HEK293 (cell line): Measurements from ENCODE around the gene DPF3.

Source experiments
- CTCF ChIA-PET: fragments of 350-600 bp; formaldehyde crosslinking; extraction: SDS; loops from one replicate; lab custom pipeline; 2021; ENCODE audit warnings: antibody characterized with exemption; lab: Yijun Ruan, JAX
- POLR2A ChIA-PET: fragments of 300-600 bp; formaldehyde crosslinking; extraction: SDS; loops from one replicate; lab custom pipeline; 2020; ENCODE audit warnings: antibody characterized with exemption, inconsistent platforms; lab: Yijun Ruan, JAX
- H3K27ac ChIP-seq: fragments of 200-500 bp; sonication (Bioruptor generic); 2 replicates; pipeline ENCODE4 v1.5.1; 2014; ENCODE audit warnings: low read depth, low read length, control low read depth, inconsistent platforms; ENCODE audit errors: extremely low read depth
- H3K36me3 ChIP-seq, 2 experiments: fragments of 200-500 bp in 1 of 2; sonication (Bioruptor generic) in 1 of 2; 1 replicate in 1 of 2; 2 replicates in 1 of 2; pipeline ENCODE4 v1.5.1; 2014 to 2017; ENCODE audit warnings: inconsistent platforms in 2 of 2, low read length in 2 of 2; ENCODE audit not compliant: control insufficient read depth in 2 of 2, insufficient read depth in 1 of 2
- H3K4me1 ChIP-seq: fragments of 200-500 bp; sonication (Bioruptor generic); 2 replicates; pipeline ENCODE4 v1.5.1; 2014; ENCODE audit warnings: mild to moderate bottlenecking, low read length, inconsistent platforms; ENCODE audit not compliant: control insufficient read depth, insufficient read depth
- H3K4me3 ChIP-seq: 2 replicates; pipeline ENCODE4 v1.5.1; 2011; ENCODE audit warnings: low read depth, mild to moderate bottlenecking, control low read depth, low read length, moderate library complexity
- H3K9me3 ChIP-seq: fragments of 200-500 bp; sonication (Bioruptor generic); 2 replicates; pipeline ENCODE4 v1.5.1; 2014; ENCODE audit warnings: low read depth, low read length, inconsistent platforms; ENCODE audit not compliant: control insufficient read depth, insufficient read depth
- SCRT2 ChIP-seq: fragments of 450-650 bp; formaldehyde crosslinking; IDR thresholded peaks from 2 replicates; pipeline ENCODE4 v1.5.1; 2016; ENCODE audit warnings: missing biosample characterization, missing genetic modification characterization
- ZBTB20 ChIP-seq: fragments of 450-650 bp; formaldehyde crosslinking; IDR thresholded peaks from 2 replicates; pipeline ENCODE4 v1.5.1; 2016; ENCODE audit warnings: missing biosample characterization, missing genetic modification characterization
- ZNF341 ChIP-seq: fragments of 450-650 bp; formaldehyde crosslinking; IDR thresholded peaks from 2 replicates; pipeline ENCODE4; 2016; ENCODE audit warnings: low read depth, missing biosample characterization, missing genetic modification characterization
- ZNF394 ChIP-seq: fragments of 450-650 bp; formaldehyde crosslinking; IDR thresholded peaks from 2 replicates; pipeline ENCODE4 v1.5.1; 2016; ENCODE audit warnings: missing biosample characterization, missing genetic modification characterization, mild to moderate bottlenecking, moderate library complexity, borderline replicate concordance
- ZNF510 ChIP-seq: fragments of 450-650 bp; formaldehyde crosslinking; IDR thresholded peaks from 2 replicates; pipeline ENCODE4 v1.5.1; 2018; ENCODE audit warnings: mild to moderate bottlenecking, missing genetic modification characterization, missing biosample characterization; ENCODE audit not compliant: insufficient replicate concordance
- ZNF561 ChIP-seq: fragments of 450-650 bp; IDR thresholded peaks from 2 replicates; pipeline ENCODE4 v1.5.1; 2018; ENCODE audit warnings: missing biosample characterization, missing genetic modification characterization, borderline replicate concordance
- ZNF654 ChIP-seq: fragments of 450-650 bp; formaldehyde crosslinking; IDR thresholded peaks from 2 replicates; pipeline ENCODE4 v1.5.1; 2016; ENCODE audit warnings: low read depth, missing biosample characterization, missing genetic modification characterization
- ZNF677 ChIP-seq: fragments of 450-650 bp; IDR thresholded peaks from 2 replicates; pipeline ENCODE4 v1.5.0; 2018; ENCODE audit warnings: missing biosample characterization, mild to moderate bottlenecking, missing genetic modification characterization, moderate library complexity
- ZNF843 ChIP-seq: fragments of 450-650 bp; formaldehyde crosslinking; IDR thresholded peaks from 2 replicates; pipeline ENCODE4 v1.5.1; 2016; ENCODE audit warnings: missing biosample characterization, missing genetic modification characterization
- ZSCAN30 ChIP-seq: fragments of 450-650 bp; IDR thresholded peaks from 2 replicates; pipeline ENCODE4 v1.5.1; 2018; ENCODE audit warnings: missing biosample characterization, mild to moderate bottlenecking, missing genetic modification characterization, moderate library complexity
- TF ChIP-seq, protein P1 (sequence below): fragments of 450-650 bp; formaldehyde crosslinking; IDR thresholded peaks from 2 replicates; pipeline ENCODE4 v1.5.1; 2017; ENCODE audit warnings: missing biosample characterization, missing genetic modification characterization
- TF ChIP-seq, protein P2 (sequence below): fragments of 450-650 bp; formaldehyde crosslinking; IDR thresholded peaks from 2 replicates; pipeline ENCODE4 v1.5.1; 2016; ENCODE audit warnings: missing biosample characterization, missing genetic modification characterization
- TF ChIP-seq, protein P3 (sequence below): fragments of 450-650 bp; formaldehyde crosslinking; IDR thresholded peaks from 2 replicates; pipeline ENCODE4 v1.5.1; 2016; ENCODE audit warnings: missing biosample characterization, missing genetic modification characterization, borderline replicate concordance
- TF ChIP-seq, protein P4 (sequence below): fragments of 450-650 bp; formaldehyde crosslinking; IDR thresholded peaks from 2 replicates; pipeline ENCODE4 v1.5.1; 2016; ENCODE audit warnings: missing biosample characterization, missing genetic modification characterization, low read depth

DPF3 gene

DNA sequence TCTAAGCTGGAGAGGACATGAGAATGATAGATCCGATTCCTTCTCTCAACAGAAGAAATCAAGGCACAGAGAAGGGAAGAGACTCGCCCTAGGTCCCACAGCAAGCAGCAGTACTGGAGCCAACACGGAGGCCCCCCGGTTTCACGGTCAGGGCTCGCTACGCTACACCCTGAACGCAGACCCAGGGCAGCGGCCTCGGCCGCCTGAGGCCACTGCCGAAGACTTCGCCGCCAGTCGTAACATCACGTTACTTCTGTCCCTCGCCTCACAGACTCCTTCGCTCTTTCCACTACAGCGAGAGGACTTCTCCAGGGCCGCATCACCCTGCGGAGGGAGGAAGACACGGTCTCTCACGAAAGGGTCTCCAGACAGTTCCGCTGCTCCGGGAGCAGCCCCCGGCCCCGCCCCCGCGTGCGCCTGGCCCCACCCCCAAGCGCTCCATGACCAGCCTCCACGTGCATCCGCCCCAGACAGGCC is 32.0 kb upstream of the DPF3 start (continued):
- TF ChIP-seq, protein P1, sequence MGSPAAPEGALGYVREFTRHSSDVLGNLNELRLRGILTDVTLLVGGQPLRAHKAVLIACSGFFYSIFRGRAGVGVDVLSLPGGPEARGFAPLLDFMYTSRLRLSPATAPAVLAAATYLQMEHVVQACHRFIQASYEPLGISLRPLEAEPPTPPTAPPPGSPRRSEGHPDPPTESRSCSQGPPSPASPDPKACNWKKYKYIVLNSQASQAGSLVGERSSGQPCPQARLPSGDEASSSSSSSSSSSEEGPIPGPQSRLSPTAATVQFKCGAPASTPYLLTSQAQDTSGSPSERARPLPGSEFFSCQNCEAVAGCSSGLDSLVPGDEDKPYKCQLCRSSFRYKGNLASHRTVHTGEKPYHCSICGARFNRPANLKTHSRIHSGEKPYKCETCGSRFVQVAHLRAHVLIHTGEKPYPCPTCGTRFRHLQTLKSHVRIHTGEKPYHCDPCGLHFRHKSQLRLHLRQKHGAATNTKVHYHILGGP (tag by site-specific recombination), result no peak
- TF ChIP-seq ZSCAN30, result 0 out of 2 replicates have a peak, but pooled peaks have one; percentile 15
- TF ChIP-seq ZNF654, result no peak
- TF ChIP-seq ZNF561 (tag by site-specific recombination), result no peak
- TF ChIP-seq, protein P2, sequence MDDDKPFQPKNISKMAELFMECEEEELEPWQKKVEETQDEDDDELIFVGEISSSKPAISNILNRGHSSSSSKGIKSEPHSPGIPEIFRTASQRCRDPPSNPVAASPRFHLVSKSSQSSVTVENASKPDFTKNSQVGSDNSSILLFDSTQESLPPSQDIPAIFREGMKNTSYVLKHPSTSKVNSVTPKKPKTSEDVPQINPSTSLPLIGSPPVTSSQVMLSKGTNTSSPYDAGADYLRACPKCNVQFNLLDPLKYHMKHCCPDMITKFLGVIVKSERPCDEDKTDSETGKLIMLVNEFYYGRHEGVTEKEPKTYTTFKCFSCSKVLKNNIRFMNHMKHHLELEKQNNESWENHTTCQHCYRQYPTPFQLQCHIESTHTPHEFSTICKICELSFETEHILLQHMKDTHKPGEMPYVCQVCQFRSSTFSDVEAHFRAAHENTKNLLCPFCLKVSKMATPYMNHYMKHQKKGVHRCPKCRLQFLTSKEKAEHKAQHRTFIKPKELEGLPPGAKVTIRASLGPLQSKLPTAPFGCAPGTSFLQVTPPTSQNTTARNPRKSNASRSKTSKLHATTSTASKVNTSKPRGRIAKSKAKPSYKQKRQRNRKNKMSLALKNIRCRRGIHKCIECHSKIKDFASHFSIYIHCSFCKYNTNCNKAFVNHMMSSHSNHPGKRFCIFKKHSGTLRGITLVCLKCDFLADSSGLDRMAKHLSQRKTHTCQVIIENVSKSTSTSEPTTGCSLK (tag by site-specific recombination), result no peak
- TF ChIP-seq ZNF341 (tag by site-specific recombination), result peak; percentile 46; the same call in 1 of the 2 replicates
- TF ChIP-seq ZNF510, result no peak
- peak; percentile 84 for TF ChIP-seq ZNF394 (tag by site-specific recombination)

DNA sequence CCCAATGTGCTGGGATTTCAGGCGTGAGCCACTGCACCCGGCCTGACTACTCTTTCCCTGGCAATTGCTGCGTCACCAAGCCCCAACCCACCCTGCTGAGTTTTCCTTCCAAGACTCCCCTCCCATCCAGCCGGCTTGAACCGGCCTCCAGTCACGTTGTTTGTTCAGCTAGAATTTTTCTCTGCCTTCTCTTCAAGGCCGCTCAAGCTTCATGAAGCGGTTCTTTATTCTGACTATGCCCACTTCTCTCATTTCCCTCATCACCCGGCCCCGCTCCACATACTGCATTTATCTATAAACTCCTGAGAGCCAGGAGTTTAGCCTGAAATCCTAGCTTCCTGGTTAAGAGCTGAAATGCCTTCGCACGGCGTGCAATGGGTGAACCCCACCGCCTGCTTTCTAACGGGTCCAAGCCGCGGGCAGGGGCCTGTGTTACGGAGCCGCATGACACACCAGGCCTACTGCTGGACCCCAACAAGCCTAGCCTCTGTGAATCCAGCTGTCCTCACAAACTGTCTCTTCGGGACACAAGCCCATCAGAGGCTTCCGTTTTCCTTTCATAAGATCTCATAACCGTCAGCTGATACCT is 31.4 kb upstream of the DPF3 start:
- CTCF ChIA-PET, result interaction anchor here (0.6 to 1.7 kb wide), 3 partner anchors 20 to 364 kb away, joined by 3 to 7 read pairs (median 3); no protein-coding TSS in a partner anchor
- POLR2A ChIA-PET, result interaction anchor here (1.8 kb wide), 1 partner anchor 133 kb away, joined by 4 read pairs; the partner anchor contains the start of gene RBM25

DNA sequence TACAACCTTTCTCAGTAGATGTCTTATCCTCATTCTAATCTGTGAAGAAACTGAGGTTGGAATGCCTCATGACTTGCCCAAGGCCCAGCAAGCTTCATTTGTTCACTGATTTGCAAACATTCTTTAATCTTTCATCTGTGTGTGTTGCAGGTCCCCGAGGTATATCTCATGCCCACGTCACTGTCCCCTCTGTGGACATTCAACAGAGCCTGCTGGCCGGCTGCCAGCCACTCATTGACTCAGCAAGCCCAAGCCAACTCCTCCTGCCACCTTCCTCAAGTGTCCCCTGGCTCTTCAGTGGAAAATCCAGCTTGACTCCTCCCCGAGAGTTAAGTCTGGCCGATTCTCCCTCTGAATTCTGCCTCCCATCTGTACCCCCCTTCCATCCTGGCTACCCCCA is 30.4 kb upstream of the DPF3 start:
- H3K9me3 ChIP-seq, result no peaks in the 10 kb centered on the region
- H3K36me3 ChIP-seq, result no peaks in the 10 kb centered on the region; a peak in 1 of 3 replicates
- H3K4me1 ChIP-seq, result no peaks in the 10 kb centered on the region
- H3K4me3 ChIP-seq, result no peak overlapping the region
- ChIA-PET CTCF (interaction anchor here (0.6 to 1.2 kb wide), 2 partner anchors 19 to 25 kb away, joined by 3 to 4 read pairs; no protein-coding TSS in a partner anchor), POLR2A (no interaction called here)
- H3K27ac ChIP-seq, result no peak overlapping the region
- peak; percentile 67; the same call in 1 of the 2 replicates for TF ChIP-seq SCRT2
- TF ChIP-seq, protein P3, sequence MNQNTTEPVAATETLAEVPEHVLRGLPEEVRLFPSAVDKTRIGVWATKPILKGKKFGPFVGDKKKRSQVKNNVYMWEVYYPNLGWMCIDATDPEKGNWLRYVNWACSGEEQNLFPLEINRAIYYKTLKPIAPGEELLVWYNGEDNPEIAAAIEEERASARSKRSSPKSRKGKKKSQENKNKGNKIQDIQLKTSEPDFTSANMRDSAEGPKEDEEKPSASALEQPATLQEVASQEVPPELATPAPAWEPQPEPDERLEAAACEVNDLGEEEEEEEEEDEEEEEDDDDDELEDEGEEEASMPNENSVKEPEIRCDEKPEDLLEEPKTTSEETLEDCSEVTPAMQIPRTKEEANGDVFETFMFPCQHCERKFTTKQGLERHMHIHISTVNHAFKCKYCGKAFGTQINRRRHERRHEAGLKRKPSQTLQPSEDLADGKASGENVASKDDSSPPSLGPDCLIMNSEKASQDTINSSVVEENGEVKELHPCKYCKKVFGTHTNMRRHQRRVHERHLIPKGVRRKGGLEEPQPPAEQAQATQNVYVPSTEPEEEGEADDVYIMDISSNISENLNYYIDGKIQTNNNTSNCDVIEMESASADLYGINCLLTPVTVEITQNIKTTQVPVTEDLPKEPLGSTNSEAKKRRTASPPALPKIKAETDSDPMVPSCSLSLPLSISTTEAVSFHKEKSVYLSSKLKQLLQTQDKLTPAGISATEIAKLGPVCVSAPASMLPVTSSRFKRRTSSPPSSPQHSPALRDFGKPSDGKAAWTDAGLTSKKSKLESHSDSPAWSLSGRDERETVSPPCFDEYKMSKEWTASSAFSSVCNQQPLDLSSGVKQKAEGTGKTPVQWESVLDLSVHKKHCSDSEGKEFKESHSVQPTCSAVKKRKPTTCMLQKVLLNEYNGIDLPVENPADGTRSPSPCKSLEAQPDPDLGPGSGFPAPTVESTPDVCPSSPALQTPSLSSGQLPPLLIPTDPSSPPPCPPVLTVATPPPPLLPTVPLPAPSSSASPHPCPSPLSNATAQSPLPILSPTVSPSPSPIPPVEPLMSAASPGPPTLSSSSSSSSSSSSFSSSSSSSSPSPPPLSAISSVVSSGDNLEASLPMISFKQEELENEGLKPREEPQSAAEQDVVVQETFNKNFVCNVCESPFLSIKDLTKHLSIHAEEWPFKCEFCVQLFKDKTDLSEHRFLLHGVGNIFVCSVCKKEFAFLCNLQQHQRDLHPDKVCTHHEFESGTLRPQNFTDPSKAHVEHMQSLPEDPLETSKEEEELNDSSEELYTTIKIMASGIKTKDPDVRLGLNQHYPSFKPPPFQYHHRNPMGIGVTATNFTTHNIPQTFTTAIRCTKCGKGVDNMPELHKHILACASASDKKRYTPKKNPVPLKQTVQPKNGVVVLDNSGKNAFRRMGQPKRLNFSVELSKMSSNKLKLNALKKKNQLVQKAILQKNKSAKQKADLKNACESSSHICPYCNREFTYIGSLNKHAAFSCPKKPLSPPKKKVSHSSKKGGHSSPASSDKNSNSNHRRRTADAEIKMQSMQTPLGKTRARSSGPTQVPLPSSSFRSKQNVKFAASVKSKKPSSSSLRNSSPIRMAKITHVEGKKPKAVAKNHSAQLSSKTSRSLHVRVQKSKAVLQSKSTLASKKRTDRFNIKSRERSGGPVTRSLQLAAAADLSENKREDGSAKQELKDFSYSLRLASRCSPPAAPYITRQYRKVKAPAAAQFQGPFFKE (tag by site-specific recombination), result no peak
- TF ChIP-seq, all 188 proteins: peak for 1

More for the DNA sequence above, 31.4 kb upstream of the DPF3 start:
- Histone ChIP-seq H3K4me1 (no peaks in the 10 kb centered on the region), H3K27ac (no peak overlapping the region), H3K36me3 (peaks cover 0 to 4% of the 10 kb centered on the region in 2 experiments; a peak in 2 of 3 replicates), H3K4me3 (no peak overlapping the region)
- no peak for TF ChIP-seq ZBTB20
- no peak for TF ChIP-seq ZNF843
- TF ChIP-seq ZNF677, result peak; percentile 73
- TF ChIP-seq, protein P4, sequence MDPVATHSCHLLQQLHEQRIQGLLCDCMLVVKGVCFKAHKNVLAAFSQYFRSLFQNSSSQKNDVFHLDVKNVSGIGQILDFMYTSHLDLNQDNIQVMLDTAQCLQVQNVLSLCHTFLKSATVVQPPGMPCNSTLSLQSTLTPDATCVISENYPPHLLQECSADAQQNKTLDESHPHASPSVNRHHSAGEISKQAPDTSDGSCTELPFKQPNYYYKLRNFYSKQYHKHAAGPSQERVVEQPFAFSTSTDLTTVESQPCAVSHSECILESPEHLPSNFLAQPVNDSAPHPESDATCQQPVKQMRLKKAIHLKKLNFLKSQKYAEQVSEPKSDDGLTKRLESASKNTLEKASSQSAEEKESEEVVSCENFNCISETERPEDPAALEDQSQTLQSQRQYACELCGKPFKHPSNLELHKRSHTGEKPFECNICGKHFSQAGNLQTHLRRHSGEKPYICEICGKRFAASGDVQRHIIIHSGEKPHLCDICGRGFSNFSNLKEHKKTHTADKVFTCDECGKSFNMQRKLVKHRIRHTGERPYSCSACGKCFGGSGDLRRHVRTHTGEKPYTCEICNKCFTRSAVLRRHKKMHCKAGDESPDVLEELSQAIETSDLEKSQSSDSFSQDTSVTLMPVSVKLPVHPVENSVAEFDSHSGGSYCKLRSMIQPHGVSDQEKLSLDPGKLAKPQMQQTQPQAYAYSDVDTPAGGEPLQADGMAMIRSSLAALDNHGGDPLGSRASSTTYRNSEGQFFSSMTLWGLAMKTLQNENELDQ, result no peak
- TF ChIP-seq, all 188 proteins: peak for 1
- H3K9me3 ChIP-seq, result no peaks in the 10 kb centered on the region
